ENCODE measurements around the gene RPS6KA2.

Gene RPS6KA2

GRCh38 chr6:166614171-166614583 is 12.9 kb downstream of the RPS6KA2 start:
- H3K27ac ChIP-seq = no peak overlapping the region
- no peak for TF ChIP-seq CTCF (conservative IDR thresholded peaks at IDR 0.05)
- no peak for TF ChIP-seq ZFX (IDR thresholded peaks at IDR 0.05)

DNA sequence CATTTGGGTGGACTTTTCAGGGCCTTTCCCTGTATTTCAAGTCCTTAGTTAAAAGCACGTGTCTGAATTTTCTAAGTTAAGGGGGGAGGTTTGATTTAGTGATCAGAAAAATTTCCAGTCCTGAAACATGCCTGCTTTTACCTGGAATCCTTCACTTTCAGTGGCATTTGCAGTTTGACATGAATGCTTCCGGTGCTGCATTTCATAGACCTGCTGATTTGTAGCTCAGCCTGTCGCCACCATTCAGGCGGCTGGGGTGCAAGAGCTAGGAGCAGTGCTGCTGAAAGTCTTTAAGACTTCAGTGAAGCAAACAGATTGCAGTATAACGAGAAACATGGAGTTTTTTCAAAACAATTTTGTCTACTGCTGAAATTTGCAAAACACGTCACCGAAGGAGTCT is 14.0 kb downstream of the RPS6KA2 start:
- H3K27ac ChIP-seq = no peak overlapping the region
- TF ChIP-seq CTCF (conservative IDR thresholded peaks at IDR 0.05) (no peak), ZFX (IDR thresholded peaks at IDR 0.05) (no peak)

GRCh38 chr6:166612471-166612881 is 14.6 kb downstream of the RPS6KA2 start:
- TF ChIP-seq CTCF (conservative IDR thresholded peaks at IDR 0.05) (no peak), ZFX (IDR thresholded peaks at IDR 0.05) (no peak)
- no peak overlapping the region for H3K27ac ChIP-seq

- no peak for TF ChIP-seq ZFX (IDR thresholded peaks at IDR 0.05)
- no peak for TF ChIP-seq CTCF (conservative IDR thresholded peaks at IDR 0.05)
- no peak overlapping the region for H3K27ac ChIP-seq
Observed at GRCh38 chr6:166611631-166612030, 15.4 kb downstream of the RPS6KA2 start.

DNA sequence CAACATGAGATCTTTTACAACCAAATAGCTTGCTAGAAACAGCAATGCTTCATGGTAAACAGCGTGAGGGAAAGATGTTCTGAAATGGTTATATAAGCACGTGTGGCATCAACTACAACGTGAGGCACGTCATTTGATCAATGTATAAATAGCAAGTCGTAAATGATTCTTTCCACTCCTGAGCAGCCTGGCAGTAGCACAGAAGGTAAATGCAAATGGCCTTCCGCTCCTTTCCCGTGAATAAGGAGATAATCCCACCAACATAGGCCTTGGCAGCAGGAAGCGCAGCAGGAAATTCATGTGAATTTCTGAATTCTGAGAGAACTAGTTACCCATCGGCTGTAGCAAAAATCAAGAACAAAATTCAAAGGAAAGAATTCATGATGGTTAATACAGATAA is 17.0 kb downstream of the RPS6KA2 start:
- H3K27ac ChIP-seq = no peak overlapping the region
- TF ChIP-seq CTCF (conservative IDR thresholded peaks at IDR 0.05) = no peak
- no peak for TF ChIP-seq ZFX (IDR thresholded peaks at IDR 0.05)

DNA sequence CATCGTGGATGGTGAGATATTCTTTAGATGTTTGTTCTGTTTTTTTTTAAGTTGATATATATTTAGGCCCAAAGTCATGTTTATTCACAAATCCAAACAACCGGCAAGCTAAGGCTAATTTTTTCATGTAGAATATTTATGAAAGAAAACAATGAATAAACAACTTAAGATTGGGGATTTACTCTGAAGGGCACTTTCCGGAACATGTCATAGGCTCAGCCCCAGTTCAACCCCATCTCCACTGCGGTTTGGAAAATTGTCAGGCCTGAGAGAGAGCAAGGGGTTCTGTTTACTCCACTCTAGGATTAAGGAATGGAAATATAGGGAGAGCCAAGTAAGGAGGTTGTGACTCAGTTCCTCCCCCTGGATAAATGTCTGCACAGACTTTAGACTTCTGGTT is 18.3 kb downstream of the RPS6KA2 start:
- TF ChIP-seq CTCF (conservative IDR thresholded peaks at IDR 0.05) (no peak), ZFX (IDR thresholded peaks at IDR 0.05) (no peak)
- no peak overlapping the region for H3K27ac ChIP-seq

- TF ChIP-seq ZFX (IDR thresholded peaks at IDR 0.05) = no peak
- TF ChIP-seq CTCF (conservative IDR thresholded peaks at IDR 0.05) = no peak
- no peak overlapping the region for H3K27ac ChIP-seq
Observed at GRCh38 chr6:166605752-166606151, 21.3 kb downstream of the RPS6KA2 start.

Measured in C4-2B (cell line).